ENCODE measurements around the gene PRDM5. TPM values are rescaled to one million over a fixed set of nuclear protein-coding genes. Genes with fewer than 3 reads are reported as not detected.
"Not testable (repeated sequence)": the region's sequence is repeated elsewhere in the genome, so short reads cannot be mapped to it uniquely, and the experiment has no call there.

PRDM5 gene
- total RNA-seq, 2 experiments from 2014 or later = 0.20 to 0.57 TPM

DNA sequence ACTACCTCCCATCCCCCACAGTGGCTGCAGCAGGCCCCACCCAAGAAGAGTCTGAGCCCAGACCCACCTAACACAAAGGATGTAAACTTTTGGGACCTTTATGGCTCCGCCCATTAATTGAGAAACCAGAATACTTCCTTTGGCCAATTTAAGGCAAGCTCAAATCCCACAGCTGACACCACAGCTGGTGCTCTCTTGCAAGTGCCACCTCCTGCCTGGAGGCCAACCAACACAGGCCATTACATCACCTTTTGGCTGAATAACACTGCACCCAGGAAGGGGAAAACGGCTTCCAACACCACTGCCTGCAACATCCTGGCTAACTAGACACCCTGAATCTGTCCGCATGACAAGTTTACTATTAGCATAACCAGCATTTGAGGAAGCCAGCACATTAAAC, 248.8 kb downstream of the PRDM5 start:
- H3K4me1 Mint-ChIP-seq (ENCODE audit: low read depth) = no peaks in the 10 kb centered on the region
- CTCF ChIA-PET = no interaction called here
- no peak overlapping the region for H3K4me3 Mint-ChIP-seq
- intact Hi-C loops (cut with micrococcal nuclease) = no loop called here
- H3K9me3 Mint-ChIP-seq = peaks cover 13% of the 10 kb centered on the region
- no peak overlapping the region for H3K27ac Mint-ChIP-seq
- DNase-seq = no peak
- H3K27me3 Mint-ChIP-seq (ENCODE audit: low read depth) = peaks cover 17% of the 10 kb centered on the region
- H3K36me3 Mint-ChIP-seq (ENCODE audit: low read depth) = peaks cover 3% of the 10 kb centered on the region

DNA sequence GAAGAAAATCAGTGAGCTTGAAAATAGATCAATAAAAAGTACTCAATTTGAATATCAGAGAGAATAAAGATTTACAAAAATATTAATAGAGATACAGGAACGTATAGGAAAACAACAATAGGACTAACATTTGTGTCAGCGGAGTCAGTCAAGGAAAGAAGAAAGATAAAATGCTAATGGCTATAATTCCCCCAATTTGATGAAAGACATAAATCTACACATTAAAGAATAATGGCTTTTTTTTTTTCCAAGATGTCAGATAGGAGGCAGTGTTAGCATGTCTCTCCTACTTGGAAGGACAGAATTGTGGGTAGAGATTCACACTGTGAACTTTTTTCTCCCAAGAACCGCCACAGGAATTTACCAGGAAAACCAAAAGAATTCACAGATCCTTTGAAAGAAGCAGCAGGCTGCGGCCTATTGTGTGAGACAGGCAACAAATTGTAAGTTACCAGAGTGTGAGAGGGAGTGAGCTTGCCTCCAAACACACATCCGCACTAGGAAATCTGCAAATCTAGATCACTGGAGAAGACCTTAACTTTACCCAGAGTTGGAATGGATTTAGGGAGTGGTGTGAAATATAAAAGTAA, 249.9 kb downstream of the PRDM5 start:
- H3K36me3 Mint-ChIP-seq (ENCODE audit: low read depth) = peaks cover 3% of the 10 kb centered on the region
- peaks cover 16% of the 10 kb centered on the region for H3K27me3 Mint-ChIP-seq (ENCODE audit: low read depth)
- no peak overlapping the region for H3K4me3 Mint-ChIP-seq
- peaks cover 13% of the 10 kb centered on the region for H3K9me3 Mint-ChIP-seq
- intact Hi-C loops (cut with micrococcal nuclease) = no loop called here
- no peak overlapping the region for H3K27ac Mint-ChIP-seq
- no peak for DNase-seq
- H3K4me1 Mint-ChIP-seq (ENCODE audit: low read depth) = no peaks in the 10 kb centered on the region
- CTCF ChIA-PET = interaction anchor here (0.6 kb wide), 1 partner anchor 124 kb away, joined by 3 read pairs; no protein-coding TSS in a partner anchor

GRCh38 chr4:120672076-120672475, 250.4 kb downstream of the PRDM5 start:
- no peak for DNase-seq
- peaks cover 13% of the 10 kb centered on the region for H3K27me3 Mint-ChIP-seq (ENCODE audit: low read depth)
- no peak overlapping the region for H3K4me3 Mint-ChIP-seq
- H3K9me3 Mint-ChIP-seq = peaks cover 13% of the 10 kb centered on the region
- peaks cover 3% of the 10 kb centered on the region for H3K36me3 Mint-ChIP-seq (ENCODE audit: low read depth)
- no peak overlapping the region for H3K27ac Mint-ChIP-seq
- CTCF ChIA-PET = interaction anchor here (0.6 kb wide), 1 partner anchor 124 kb away, joined by 3 read pairs; no protein-coding TSS in a partner anchor
- no peaks in the 10 kb centered on the region for H3K4me1 Mint-ChIP-seq (ENCODE audit: low read depth)
- intact Hi-C loops (cut with micrococcal nuclease) = no loop called here

GRCh38 chr4:120671538-120671937, 251.0 kb downstream of the PRDM5 start:
- CTCF ChIA-PET = no interaction called here
- H3K9me3 Mint-ChIP-seq = peaks cover 13% of the 10 kb centered on the region
- intact Hi-C loops (cut with micrococcal nuclease) = no loop called here
- H3K36me3 Mint-ChIP-seq (ENCODE audit: low read depth) = peaks cover 3% of the 10 kb centered on the region
- no peak for DNase-seq
- no peak overlapping the region for H3K4me3 Mint-ChIP-seq
- H3K27ac Mint-ChIP-seq = no peak overlapping the region
- H3K27me3 Mint-ChIP-seq (ENCODE audit: low read depth) = peaks cover 13% of the 10 kb centered on the region
- H3K4me1 Mint-ChIP-seq (ENCODE audit: low read depth) = no peaks in the 10 kb centered on the region

DNA sequence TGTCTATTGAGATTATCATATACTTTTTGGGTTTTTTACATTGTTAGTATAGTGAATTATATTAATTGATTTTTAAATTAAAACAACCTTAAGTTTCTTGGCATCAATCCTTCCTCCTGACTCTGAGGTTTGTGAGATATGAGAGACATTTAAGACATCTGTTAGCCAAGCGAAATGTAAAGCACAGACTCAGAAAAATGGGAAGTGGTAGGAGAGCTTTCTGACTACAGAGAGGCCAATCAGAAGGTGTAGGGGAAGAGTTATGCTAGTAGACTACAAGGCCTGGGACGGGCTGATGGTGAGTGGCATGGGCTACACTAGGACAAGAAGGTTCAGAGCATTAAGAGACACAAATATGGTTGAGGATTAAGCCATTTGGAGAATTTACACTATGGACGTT, 255.4 kb downstream of the PRDM5 start:
- CTCF ChIA-PET = no interaction called here

GRCh38 chr4:120664851-120665250, 257.7 kb downstream of the PRDM5 start:
- H3K27me3 Mint-ChIP-seq (ENCODE audit: low read depth) = no peaks in the 10 kb centered on the region
- H3K9me3 Mint-ChIP-seq = no peaks in the 10 kb centered on the region
- no peak overlapping the region for H3K27ac Mint-ChIP-seq
- CTCF ChIA-PET = no interaction called here
- no peak overlapping the region for H3K4me3 Mint-ChIP-seq
- intact Hi-C loops (cut with micrococcal nuclease) = no loop called here
- DNase-seq = no peak
- H3K4me1 Mint-ChIP-seq (ENCODE audit: low read depth) = no peaks in the 10 kb centered on the region
- H3K36me3 Mint-ChIP-seq (ENCODE audit: low read depth) = no peaks in the 10 kb centered on the region

More for the DNA sequence above, 255.4 kb downstream of the PRDM5 start:
- Mint-ChIP-seq H3K27ac (no peak overlapping the region), H3K36me3 (ENCODE audit: low read depth) (peaks cover 2% of the 10 kb centered on the region), H3K4me1 (ENCODE audit: low read depth) (no peaks in the 10 kb centered on the region), H3K27me3 (ENCODE audit: low read depth) (peaks cover under 1% of the 10 kb centered on the region), H3K9me3 (peaks cover 3% of the 10 kb centered on the region), H3K4me3 (no peak overlapping the region)
- no peak for DNase-seq
- intact Hi-C loops (cut with micrococcal nuclease) = no loop called here

- Mint-ChIP-seq H3K4me1 (ENCODE audit: low read depth) (peaks cover 3% of the 10 kb centered on the region), H3K4me3 (no peak overlapping the region), H3K27ac (no peak overlapping the region), H3K27me3 (ENCODE audit: low read depth) (no peaks in the 10 kb centered on the region), H3K9me3 (no peaks in the 10 kb centered on the region), H3K36me3 (ENCODE audit: low read depth) (no peaks in the 10 kb centered on the region)
- DNase-seq = no peak
- CTCF ChIA-PET = no interaction called here
- intact Hi-C loops (cut with micrococcal nuclease) = no loop called here
Measured at GRCh38 chr4:120659616-120660170, 262.8 kb downstream of the PRDM5 start.

GRCh38 chr4:120658772-120659171, 263.8 kb downstream of the PRDM5 start:
- CTCF ChIA-PET = no interaction called here
- no peaks in the 10 kb centered on the region for H3K36me3 Mint-ChIP-seq (ENCODE audit: low read depth)
- no peaks in the 10 kb centered on the region for H3K9me3 Mint-ChIP-seq
- no peak overlapping the region for H3K27ac Mint-ChIP-seq
- H3K27me3 Mint-ChIP-seq (ENCODE audit: low read depth) = no peaks in the 10 kb centered on the region
- H3K4me3 Mint-ChIP-seq = no peak overlapping the region
- DNase-seq = no peak
- H3K4me1 Mint-ChIP-seq (ENCODE audit: low read depth) = peaks cover 3% of the 10 kb centered on the region
- intact Hi-C loops (cut with micrococcal nuclease) = no loop called here

GRCh38 chr4:120653804-120654573, 268.5 kb downstream of the PRDM5 start:
- Mint-ChIP-seq H3K27ac (no peak overlapping the region), H3K4me3 (no peak overlapping the region), H3K36me3 (ENCODE audit: low read depth) (no peaks in the 10 kb centered on the region), H3K4me1 (ENCODE audit: low read depth) (peaks cover 3% of the 10 kb centered on the region), H3K9me3 (no peaks in the 10 kb centered on the region), H3K27me3 (ENCODE audit: low read depth) (peaks cover 3% of the 10 kb centered on the region)
- DNase-seq = no peak
- CTCF ChIA-PET = no interaction called here
- intact Hi-C loops (cut with micrococcal nuclease) = no loop called here

GRCh38 chr4:120648336-120648735, 274.2 kb downstream of the PRDM5 start:
- H3K4me1 Mint-ChIP-seq (ENCODE audit: low read depth); H3K36me3 Mint-ChIP-seq (ENCODE audit: low read depth); intact Hi-C loops (cut with micrococcal nuclease): not testable (repeated sequence)

More at GRCh38 chr4:120648336-120648735, 274.2 kb downstream of the PRDM5 start:
- H3K27me3 Mint-ChIP-seq (ENCODE audit: low read depth); CTCF ChIA-PET; H3K9me3 Mint-ChIP-seq; H3K4me3 Mint-ChIP-seq; DNase-seq; H3K27ac Mint-ChIP-seq: not testable (repeated sequence)

Other genes starting within 250 kb of the PRDM5 start
- gene NDNF, start 149.8 kb upstream of the PRDM5 start, total RNA-seq = not detected
- 1 to 10 TPM; 1.8 to 2.7 TPM for gene TNIP3, start 241.6 kb upstream of the PRDM5 start, total RNA-seq

Data from activated naive CD4-positive, alpha-beta T cell treated with anti-CD3 and anti-CD28 coated beads for 36 hours (primary cell).